ENCODE results near the gene RNF175.

DNA sequence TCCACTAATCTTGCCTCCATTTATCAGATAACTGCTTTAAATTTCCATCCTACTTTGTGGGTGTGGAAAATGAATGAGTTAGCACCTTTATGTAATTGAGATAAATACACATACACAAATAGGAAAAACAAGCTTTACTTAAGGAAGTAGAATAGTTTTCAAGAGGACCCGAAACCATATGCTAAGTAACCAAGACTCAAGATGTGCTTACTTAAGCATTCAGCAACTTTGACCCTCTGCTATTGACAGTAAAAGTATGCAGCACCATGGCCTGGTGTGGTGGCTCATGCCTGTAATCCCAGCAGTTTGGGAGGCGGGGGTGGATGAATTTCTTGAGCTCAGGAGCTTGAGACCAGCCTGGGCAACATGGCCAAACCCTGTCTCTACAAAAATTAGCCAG lies 29.9 kb downstream of the RNF175 start:
- TF ChIP-seq, protein P1, sequence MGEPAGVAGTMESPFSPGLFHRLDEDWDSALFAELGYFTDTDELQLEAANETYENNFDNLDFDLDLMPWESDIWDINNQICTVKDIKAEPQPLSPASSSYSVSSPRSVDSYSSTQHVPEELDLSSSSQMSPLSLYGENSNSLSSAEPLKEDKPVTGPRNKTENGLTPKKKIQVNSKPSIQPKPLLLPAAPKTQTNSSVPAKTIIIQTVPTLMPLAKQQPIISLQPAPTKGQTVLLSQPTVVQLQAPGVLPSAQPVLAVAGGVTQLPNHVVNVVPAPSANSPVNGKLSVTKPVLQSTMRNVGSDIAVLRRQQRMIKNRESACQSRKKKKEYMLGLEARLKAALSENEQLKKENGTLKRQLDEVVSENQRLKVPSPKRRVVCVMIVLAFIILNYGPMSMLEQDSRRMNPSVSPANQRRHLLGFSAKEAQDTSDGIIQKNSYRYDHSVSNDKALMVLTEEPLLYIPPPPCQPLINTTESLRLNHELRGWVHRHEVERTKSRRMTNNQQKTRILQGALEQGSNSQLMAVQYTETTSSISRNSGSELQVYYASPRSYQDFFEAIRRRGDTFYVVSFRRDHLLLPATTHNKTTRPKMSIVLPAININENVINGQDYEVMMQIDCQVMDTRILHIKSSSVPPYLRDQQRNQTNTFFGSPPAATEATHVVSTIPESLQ (CRISPR knock-in tag; IDR thresholded peaks at IDR 0.05), result no peak
- no peak for TF ChIP-seq JUN (CRISPR knock-in tag; IDR thresholded peaks at IDR 0.05)
- TF ChIP-seq, protein P2, sequence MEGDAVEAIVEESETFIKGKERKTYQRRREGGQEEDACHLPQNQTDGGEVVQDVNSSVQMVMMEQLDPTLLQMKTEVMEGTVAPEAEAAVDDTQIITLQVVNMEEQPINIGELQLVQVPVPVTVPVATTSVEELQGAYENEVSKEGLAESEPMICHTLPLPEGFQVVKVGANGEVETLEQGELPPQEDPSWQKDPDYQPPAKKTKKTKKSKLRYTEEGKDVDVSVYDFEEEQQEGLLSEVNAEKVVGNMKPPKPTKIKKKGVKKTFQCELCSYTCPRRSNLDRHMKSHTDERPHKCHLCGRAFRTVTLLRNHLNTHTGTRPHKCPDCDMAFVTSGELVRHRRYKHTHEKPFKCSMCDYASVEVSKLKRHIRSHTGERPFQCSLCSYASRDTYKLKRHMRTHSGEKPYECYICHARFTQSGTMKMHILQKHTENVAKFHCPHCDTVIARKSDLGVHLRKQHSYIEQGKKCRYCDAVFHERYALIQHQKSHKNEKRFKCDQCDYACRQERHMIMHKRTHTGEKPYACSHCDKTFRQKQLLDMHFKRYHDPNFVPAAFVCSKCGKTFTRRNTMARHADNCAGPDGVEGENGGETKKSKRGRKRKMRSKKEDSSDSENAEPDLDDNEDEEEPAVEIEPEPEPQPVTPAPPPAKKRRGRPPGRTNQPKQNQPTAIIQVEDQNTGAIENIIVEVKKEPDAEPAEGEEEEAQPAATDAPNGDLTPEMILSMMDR (IDR thresholded peaks at IDR 0.05), result no peak
- no peak for TF ChIP-seq CREM (CRISPR knock-in tag; IDR thresholded peaks at IDR 0.05)
- no peak for TF ChIP-seq CBFB (CRISPR knock-in tag; IDR thresholded peaks at IDR 0.05; ENCODE audit: low read depth)
- TF ChIP-seq, protein P3, sequence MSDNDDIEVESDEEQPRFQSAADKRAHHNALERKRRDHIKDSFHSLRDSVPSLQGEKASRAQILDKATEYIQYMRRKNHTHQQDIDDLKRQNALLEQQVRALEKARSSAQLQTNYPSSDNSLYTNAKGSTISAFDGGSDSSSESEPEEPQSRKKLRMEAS (CRISPR knock-in tag; IDR thresholded peaks at IDR 0.05), result no peak
- TF ChIP-seq, protein P4, sequence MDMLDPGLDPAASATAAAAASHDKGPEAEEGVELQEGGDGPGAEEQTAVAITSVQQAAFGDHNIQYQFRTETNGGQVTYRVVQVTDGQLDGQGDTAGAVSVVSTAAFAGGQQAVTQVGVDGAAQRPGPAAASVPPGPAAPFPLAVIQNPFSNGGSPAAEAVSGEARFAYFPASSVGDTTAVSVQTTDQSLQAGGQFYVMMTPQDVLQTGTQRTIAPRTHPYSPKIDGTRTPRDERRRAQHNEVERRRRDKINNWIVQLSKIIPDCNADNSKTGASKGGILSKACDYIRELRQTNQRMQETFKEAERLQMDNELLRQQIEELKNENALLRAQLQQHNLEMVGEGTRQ (CRISPR knock-in tag; IDR thresholded peaks at IDR 0.05), result no peak
- TF ChIP-seq, protein P5, sequence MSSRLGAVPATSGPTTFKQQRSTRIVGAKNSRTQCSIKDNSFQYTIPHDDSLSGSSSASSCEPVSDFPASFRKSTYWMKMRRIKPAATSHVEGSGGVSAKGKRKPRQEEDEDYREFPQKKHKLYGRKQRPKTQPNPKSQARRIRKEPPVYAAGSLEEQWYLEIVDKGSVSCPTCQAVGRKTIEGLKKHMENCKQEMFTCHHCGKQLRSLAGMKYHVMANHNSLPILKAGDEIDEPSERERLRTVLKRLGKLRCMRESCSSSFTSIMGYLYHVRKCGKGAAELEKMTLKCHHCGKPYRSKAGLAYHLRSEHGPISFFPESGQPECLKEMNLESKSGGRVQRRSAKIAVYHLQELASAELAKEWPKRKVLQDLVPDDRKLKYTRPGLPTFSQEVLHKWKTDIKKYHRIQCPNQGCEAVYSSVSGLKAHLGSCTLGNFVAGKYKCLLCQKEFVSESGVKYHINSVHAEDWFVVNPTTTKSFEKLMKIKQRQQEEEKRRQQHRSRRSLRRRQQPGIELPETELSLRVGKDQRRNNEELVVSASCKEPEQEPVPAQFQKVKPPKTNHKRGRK (CRISPR knock-in tag; IDR thresholded peaks at IDR 0.05; ENCODE audit: borderline replicate concordance), result no peak
